Fibroblast of skin of left quadriceps (primary cell): Measurements from ENCODE around the gene TCF15.
A peak's percentile ranks its signal among the peaks of the same experiment; 100 is the strongest.

Experiments
- DNase-seq, 2 experiments: peaks; one replicate each; pipeline ENCODE4 v3.0.0-alpha.2; 2013; ENCODE audit warnings: low read depth in 2 of 2

TCF15 gene, protein sequence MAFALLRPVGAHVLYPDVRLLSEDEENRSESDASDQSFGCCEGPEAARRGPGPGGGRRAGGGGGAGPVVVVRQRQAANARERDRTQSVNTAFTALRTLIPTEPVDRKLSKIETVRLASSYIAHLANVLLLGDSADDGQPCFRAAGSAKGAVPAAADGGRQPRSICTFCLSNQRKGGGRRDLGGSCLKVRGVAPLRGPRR

GRCh38 chr20:610130-611046 lies at the start of gene TCF15:
TSS of gene TCF15 (minus strand) at chr20:610309. CDS start at chr20:610237, 72 bp downstream.
- DNase-seq: no peak

- no peak for DNase-seq
These were observed 48.7 kb upstream of the TCF15 start for GRCh38 chr20:658731-659291.

- DNase-seq: no peak
These were observed 48.1 kb upstream of the TCF15 start for GRCh38 chr20:658202-658601.

- DNase-seq: no peak
These were observed 45.9 kb upstream of the TCF15 start for GRCh38 chr20:655726-656624.

- DNase-seq: no peak
These were observed 44.3 kb upstream of the TCF15 start for GRCh38 chr20:654417-654750.

DNA sequence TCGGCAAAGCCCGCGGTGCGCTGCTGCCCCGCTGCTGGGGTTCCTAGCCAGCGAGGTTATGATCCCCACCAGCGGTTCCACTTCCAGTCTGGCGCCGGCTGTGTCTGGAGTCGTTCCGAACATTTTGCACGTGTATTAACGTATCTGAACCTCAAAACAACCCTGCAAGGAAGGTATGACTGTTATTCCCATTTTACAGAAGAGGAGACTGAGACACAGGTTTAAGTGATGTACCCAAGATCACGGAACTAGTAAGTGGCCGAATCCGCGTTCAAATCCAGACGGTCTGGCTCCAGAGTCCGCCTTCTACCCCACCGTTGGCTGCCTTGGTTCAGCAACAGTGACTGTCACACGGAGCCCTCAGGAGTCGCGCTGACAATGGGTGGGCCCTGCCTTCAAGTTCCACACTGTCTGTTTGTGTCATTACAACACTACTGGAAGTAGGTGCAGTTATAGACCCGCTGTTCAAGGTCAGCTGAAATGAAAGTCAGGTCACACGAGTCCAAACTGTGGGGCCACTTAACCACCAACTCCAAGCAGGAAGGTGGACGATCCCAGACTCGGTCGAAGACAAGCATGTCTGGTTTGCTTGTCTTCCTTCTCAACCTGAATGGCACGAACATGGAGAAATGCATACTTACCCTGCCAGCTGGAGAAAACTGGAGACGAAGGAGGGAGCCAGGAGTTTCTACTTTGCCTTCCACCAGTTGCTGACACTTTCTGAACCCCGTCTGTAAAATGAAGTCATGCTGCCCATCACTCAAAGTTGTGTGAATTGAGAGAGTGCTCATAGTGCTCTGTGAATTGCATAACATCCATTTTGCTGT lies 43.7 kb upstream of the TCF15 start:
- DNase-seq: no peak

DNA sequence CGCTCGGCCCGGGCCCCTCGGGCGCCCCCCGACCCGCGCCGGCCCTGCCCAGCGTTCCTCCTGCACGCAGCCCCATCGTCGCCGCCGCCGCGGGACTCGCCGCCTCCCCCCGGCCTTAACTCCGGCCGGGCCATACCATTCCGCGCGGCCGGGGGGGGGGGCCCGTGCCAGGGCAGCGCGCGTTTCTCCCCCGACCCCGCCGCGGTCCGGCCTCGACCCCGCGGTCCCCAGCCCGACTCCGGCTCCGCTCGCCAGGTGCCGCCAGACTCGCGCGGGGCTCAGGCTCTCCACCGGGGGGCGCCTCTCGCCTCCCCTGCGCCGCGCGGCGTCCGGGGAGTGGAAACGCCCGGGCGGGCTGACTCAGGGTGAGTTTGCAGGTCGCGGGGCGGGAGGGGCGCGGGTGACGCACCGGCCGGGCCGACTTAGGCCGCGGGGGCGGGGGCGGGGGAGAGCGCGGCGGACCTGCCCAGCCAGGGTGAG lies 43.0 kb upstream of the TCF15 start, which contains the start of gene SRXN1:
Gene SRXN1, minus strand, starts transcription at position 91 of the 480 bp plus-strand sequence. Its CDS starts 15 bp downstream, at position 76.
- peak; percentile 74 to 75 for DNase-seq

DNA sequence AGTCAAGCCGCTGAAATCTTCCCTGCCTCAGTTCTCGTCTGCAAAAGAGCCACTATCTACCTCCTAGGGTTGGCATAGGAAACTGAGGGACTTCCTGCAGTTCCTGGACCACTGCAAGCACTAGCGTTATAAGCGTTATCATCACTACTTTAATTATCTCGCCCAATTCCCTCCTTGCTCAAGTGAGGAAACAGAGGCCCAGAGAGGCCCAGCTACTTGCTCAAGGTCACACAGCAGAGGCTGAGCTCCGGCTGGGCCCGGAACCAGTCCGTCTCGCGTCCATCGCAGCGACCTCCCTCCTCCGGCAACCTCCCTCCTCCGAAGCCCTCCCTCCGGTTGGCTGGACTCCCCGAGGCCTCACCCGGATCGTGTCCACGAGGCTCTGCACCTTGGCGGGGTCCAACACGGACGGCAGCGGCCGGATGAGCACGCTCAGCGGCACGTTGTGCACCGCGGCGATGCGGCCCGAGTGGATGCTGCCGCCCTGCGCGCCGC lies 42.6 kb upstream of the TCF15 start:
- DNase-seq: no peak

GRCh38 chr20:651713-652614 lies 41.9 kb upstream of the TCF15 start:
- no peak for DNase-seq

DNA sequence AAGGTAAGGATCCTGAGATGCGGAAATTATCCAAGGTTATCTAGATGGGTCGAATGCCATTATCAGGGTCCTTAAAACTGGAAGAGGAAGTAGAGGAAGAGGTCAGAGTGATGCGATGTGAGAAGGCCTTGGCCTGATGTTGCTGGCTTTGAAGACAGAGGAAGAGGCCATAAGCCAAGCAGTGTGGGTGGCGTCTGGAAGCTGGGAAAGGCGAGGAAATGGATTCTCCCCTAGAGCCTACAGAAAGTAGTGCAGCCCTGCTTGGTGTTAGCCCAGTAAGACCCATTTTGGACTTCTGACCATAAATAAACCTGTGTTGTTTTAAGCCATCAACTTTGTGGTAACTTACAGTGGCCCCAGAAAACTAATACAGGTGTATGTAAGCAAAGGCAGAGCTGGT lies 40.8 kb upstream of the TCF15 start:
- no peak for DNase-seq

DNA sequence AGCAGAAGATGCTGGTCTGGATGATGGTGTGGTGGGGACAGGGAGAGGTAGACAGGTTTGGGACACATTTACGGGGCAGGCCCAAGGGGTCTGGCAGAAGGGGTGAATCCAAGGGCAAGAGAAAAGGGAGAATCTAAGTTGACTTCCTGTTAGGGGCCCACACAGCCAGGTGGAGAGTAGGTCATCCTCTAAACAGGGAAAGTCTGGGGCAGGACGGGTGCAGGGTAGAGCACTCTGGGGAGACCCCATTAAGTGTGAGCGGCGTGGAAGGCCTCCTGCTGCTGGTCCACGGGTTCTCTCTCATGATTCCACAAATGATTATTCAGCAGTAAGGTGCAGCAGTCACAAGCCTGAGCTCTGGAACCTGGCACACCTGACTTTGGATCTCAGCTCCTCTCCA lies 40.2 kb upstream of the TCF15 start:
- DNase-seq: no peak

- DNase-seq: no peak
These were observed 37.4 kb upstream of the TCF15 start for GRCh38 chr20:647479-648019.

DNA sequence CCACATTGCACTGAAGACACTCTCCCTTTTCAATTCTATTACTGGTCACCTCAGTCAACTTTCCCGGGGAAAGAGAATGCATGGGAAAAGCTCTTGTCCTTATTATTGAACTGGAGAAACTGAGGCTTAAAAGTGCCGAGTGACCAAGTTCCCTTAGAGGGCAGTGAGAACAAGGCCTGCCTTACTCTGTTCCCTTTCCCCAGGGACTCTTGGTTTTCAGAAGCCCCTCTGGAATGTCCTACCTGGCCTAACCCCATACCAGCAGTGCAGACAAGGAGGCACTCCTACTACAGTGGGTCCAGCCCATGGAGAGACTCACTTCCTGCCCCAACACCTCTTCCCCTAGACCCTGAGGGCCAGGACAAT lies 36.7 kb upstream of the TCF15 start:
- no peak for DNase-seq

GRCh38 chr20:646107-646867 lies 36.2 kb upstream of the TCF15 start:
- DNase-seq: no peak

GRCh38 chr20:645318-646106 lies 35.4 kb upstream of the TCF15 start:
- DNase-seq: no peak

GRCh38 chr20:644692-645317 lies 34.7 kb upstream of the TCF15 start:
- DNase-seq: no peak
